Lower lobe of right lung (tissue), 2 donors: ENCODE data around the gene ARMC2. TPM values are rescaled to one million over a fixed set of nuclear protein-coding genes. Genes with fewer than 3 reads are reported as not detected.

ENCODE experiments used
- ATAC-seq, 2 donors: fragments of 200-7000 bp; cut with Tn5 transposase; one replicate each; pipeline ENCODE4 v1.9.1; 2020 to 2022; ENCODE audit warnings: mild to moderate bottlenecking in 2 of 2, moderate library complexity in 2 of 2
- DNase-seq: peaks from one replicate; pipeline ENCODE4 v3.0.0-alpha.2; 2020
- H3K27ac ChIP-seq: fragments of 200-600 bp; one replicate; pipeline ENCODE4 v1.8.0; 2022
- H3K27me3 ChIP-seq: fragments of 200-600 bp; one replicate; pipeline ENCODE4 v1.8.0; 2022; ENCODE audit warnings: low read depth
- H3K36me3 ChIP-seq: fragments of 200-600 bp; one replicate; pipeline ENCODE4 v1.8.0; 2022; ENCODE audit warnings: mild to moderate bottlenecking
- H3K4me1 ChIP-seq: fragments of 200-600 bp; one replicate; pipeline ENCODE4 v1.8.0; 2022
- H3K4me3 ChIP-seq: fragments of 200-600 bp; one replicate; pipeline ENCODE4 v1.8.0; 2022; ENCODE audit warnings: mild to moderate bottlenecking
- H3K9me3 ChIP-seq: fragments of 200-600 bp; one replicate; pipeline ENCODE4 v1.8.0; 2022
- CTCF ChIP-seq: fragments of 200-600 bp; IDR thresholded peaks from one replicate; pipeline ENCODE4 v1.8.0; 2022; ENCODE audit warnings: antibody characterized with exemption, mild to moderate bottlenecking
- intact Hi-C: fragments of 100-400 bp; cut with DNase I; formaldehyde crosslinking; loops from one replicate; pipeline ENCODE4 v1.11.0; 2022
- total RNA-seq: library from RNA; stranded (reverse); fragmentation: NEBNext Ultra II Directional; extraction: Animal tissue kit (Norgen Biotek cat#: 25700); gene quantifications from one replicate; pipeline ENCODE4 v1.2.1, GENCODE V29; 2021
- donor health status: DM: no; HTN: yes; CAD: no; lungs with severe emphysema.

The ARMC2 gene
- total RNA-seq, 1 donor from 2014 or later: 10.8 TPM

- ATAC-seq (no peak), DNase-seq (no peak)
- Histone ChIP-seq H3K27me3 (no peaks in the 10 kb centered on the region), H3K27ac (no peak overlapping the region), H3K36me3 (no peaks in the 10 kb centered on the region), H3K4me3 (peak overlapping the region; percentile 87), H3K4me1 (peaks cover 58% of the 10 kb centered on the region), H3K9me3 (no peaks in the 10 kb centered on the region)
- intact Hi-C loops: no loop called here
- no peak for TF ChIP-seq CTCF
These were observed 158.6 kb downstream of the ARMC2 start for GRCh38 chr6:109006818-109007217.

GRCh38 chr6:109007521-109007920, 159.3 kb downstream of the ARMC2 start:
- DNase-seq (no peak), ATAC-seq (no peak)
- Histone ChIP-seq H3K4me3 (peak overlapping the region; percentile 87), H3K27ac (peak overlapping the region; percentile 98), H3K4me1 (peaks cover 51% of the 10 kb centered on the region), H3K36me3 (no peaks in the 10 kb centered on the region), H3K9me3 (no peaks in the 10 kb centered on the region), H3K27me3 (no peaks in the 10 kb centered on the region)
- no peak for TF ChIP-seq CTCF
- intact Hi-C loops: no loop called here

- Histone ChIP-seq H3K9me3 (no peaks in the 10 kb centered on the region), H3K27ac (peak overlapping the region; percentile 98), H3K4me1 (peaks cover 46% of the 10 kb centered on the region), H3K4me3 (peak overlapping the region; percentile 87), H3K36me3 (no peaks in the 10 kb centered on the region), H3K27me3 (no peaks in the 10 kb centered on the region)
- intact Hi-C loops: no loop called here
- no peak for ATAC-seq
- TF ChIP-seq CTCF: no peak
- DNase-seq: no peak
These were observed 159.8 kb downstream of the ARMC2 start for GRCh38 chr6:109008054-109008453.

- H3K9me3 ChIP-seq: no peaks in the 10 kb centered on the region
- H3K27me3 ChIP-seq: no peaks in the 10 kb centered on the region
- ATAC-seq (peak; percentile 54 to 66), DNase-seq (no peak)
- H3K27ac ChIP-seq: peak overlapping the region; percentile 98
- no peak for TF ChIP-seq CTCF
- peaks cover 39% of the 10 kb centered on the region for H3K4me1 ChIP-seq
- intact Hi-C loops: no loop called here
- no peaks in the 10 kb centered on the region for H3K36me3 ChIP-seq
- peak overlapping the region; percentile 87 for H3K4me3 ChIP-seq
These were observed 160.5 kb downstream of the ARMC2 start for GRCh38 chr6:109008537-109009235.

- Histone ChIP-seq H3K9me3 (no peaks in the 10 kb centered on the region), H3K27me3 (no peaks in the 10 kb centered on the region), H3K27ac (peak overlapping the region; percentile 98), H3K36me3 (no peaks in the 10 kb centered on the region), H3K4me3 (peak overlapping the region; percentile 87), H3K4me1 (peaks cover 37% of the 10 kb centered on the region)
- peak; percentile 98 to 99 for ATAC-seq
- intact Hi-C loops: no loop called here
- peak; percentile 22 for TF ChIP-seq CTCF
- peak; percentile 98 for DNase-seq
These were observed 161.2 kb downstream of the ARMC2 start for GRCh38 chr6:109009236-109009961.
